Activated CD8-positive, alpha-beta memory T cell treated with anti-CD3 and anti-CD28 coated beads, Interleukin-2, amount 50 U/mL, for 24 hours (primary cell): ENCODE measurements around the gene NLRP10.

Experiments
- DNase-seq: peaks from one replicate; pipeline ENCODE4 v3.0.0-alpha.2; 2020; ENCODE audit errors: extremely low read depth

NLRP10 gene

DNA sequence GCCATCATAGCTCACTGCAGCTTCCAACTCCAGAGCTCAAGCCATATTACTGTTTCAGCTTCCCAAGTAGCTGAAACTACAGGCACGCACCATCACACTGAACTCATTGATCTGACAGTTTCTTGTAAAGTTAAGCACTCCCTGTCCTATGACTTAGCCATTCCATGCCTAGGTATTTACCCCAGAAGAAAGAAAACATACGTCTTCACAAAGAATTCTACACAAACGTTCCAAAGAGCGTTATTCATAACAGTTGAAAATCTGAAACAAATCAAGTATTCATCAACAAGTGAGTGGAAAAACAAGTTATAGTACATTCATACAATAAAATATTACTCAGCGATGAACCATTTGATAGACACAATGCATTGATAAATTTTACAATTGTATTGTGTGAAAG lies 7.8 kb upstream of the NLRP10 start:
- no peak for DNase-seq

DNA sequence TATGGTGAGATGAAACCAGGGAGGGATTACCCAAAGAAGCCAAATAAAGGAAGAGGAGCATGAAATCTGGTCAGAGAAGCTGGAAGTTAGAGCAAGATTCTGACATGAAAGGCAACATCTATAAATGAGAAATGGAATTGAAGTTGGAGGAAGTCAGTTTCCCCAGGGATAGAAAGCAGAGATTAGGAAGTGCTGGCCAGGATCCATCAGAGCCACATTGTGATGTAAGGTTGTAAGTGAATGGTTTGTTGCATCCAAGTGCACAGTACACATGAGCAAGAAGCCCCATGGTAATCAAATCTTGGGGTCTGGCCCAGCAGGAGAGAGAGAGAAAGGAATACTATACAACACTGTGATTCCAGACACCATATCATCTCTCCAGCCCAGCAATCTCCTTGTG lies 6.6 kb upstream of the NLRP10 start:
- no peak for DNase-seq

- DNase-seq = no peak
Observed at GRCh38 chr11:7969756-7970646, 4.8 kb upstream of the NLRP10 start.

DNA sequence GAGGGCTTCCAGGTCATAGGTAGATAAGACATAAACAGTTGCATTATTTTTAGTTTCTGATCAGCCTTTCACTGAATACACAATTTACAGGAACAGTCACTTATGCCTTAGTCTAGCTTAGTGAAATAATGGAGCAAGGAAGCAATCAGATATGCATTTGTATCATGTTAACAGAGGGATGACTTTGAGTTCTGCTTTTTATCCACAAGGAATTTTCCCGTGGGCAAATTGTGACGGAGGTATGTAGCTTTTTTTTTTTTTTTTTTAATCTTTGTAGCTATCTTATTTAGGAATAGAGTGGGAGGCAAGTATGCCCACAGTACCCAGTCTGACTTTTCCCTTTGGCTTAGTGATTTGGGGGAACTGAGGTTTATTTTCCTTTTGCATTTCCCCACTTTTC lies 3.4 kb upstream of the NLRP10 start:
- no peak for DNase-seq

GRCh38 chr11:7967826-7968225 lies 2.6 kb upstream of the NLRP10 start:
- no peak for DNase-seq

DNA sequence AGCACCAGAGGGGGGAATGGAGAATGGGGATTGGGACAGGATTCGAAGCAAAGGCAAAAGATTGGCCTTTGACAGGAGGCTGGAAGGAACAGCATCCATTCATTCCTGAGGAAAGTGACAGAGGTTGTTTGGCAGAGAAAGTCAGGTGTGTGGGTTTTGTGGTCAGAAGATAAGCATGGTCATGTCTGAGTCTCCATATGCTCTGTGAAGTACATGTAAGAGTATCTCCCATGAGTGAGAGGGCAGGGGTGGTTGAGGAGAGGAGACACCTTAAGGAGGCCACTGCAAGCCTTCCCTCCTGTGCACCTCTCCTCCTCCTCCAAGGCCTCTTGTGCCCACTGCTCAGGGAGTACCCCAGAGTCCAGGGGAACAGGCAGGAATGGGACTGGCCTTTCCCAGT lies 1.9 kb upstream of the NLRP10 start:
- no peak for DNase-seq

DNA sequence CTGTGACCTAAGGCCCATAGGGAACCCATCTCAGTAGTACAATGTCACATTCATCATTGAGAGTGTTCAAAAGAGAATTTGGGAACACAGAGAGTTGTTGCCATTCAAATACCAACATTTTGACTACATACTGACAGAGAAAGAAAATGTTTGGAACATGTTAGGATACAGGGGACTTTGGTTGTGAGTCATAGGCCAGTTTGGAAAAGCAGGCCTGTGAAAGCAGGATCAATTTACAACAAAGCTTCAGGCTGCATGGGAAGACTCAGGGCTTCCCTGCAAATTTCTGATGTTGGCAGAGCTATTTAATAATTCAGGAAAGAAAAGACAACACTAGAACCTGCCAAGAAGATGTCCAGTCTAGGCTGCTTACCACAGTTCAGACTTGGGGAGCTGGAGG lies 374 bp downstream of the NLRP10 start:
- DNase-seq = no peak

DNA sequence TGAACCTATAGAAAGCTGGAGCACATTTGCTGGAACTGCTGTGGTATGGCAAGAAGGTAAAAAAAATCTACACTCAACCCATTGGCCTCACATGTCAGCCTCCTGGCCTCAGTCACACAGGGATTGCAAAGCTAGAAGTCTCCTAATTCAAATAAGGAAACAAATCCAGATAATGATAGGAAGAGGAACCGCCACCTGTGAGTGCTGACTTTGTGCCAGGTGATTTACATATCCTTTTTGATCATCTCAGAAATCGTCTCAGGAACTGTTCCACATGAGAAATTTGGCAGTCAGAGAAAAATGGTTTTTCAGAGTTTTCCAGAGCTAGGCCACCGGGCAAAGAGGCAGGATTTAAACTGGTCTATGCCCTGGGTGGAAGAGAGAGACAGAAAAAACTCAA lies 986 bp downstream of the NLRP10 start:
- DNase-seq = no peak

GRCh38 chr11:7955191-7955590 lies 10.1 kb downstream of the NLRP10 start:
- no peak for DNase-seq

DNA sequence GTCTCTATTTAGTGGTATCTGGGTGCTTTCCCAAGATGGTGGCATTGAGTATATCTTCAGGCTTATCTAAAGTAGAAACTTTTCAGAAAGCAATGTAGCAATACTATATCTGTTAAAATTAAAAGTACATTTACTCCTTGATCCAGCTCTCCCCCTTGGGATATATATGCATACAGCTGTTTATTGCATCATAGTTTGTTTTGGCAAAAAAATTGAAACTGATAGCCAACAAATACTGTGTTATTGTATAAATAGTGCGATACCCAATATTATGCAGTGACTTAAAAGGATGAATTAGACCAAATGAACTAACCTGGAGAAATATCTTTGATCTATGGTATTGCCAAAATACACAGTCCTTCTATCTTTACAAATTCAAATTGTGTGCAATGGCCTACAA lies 15.3 kb downstream of the NLRP10 start:
- DNase-seq = no peak

- no peak for DNase-seq
Observed at GRCh38 chr11:7944123-7944522, 21.1 kb downstream of the NLRP10 start.

GRCh38 chr11:7941608-7942007 lies 23.6 kb downstream of the NLRP10 start, which contains the start of gene OR10A3:
Gene OR10A3, minus strand, starts transcription at chr11:7941708. Its CDS starts 2,188 bp downstream, at chr11:7939520.
- no peak for DNase-seq

- no peak for DNase-seq
Observed at GRCh38 chr11:7941146-7941545, 24.1 kb downstream of the NLRP10 start.

GRCh38 chr11:7936615-7937014 lies 28.6 kb downstream of the NLRP10 start:
- no peak for DNase-seq

- DNase-seq = no peak
Observed at GRCh38 chr11:7931168-7931567, 34.1 kb downstream of the NLRP10 start, which contains the start of gene OR10A6. Gene OR10A6, minus strand, starts transcription at chr11:7931268. Its CDS starts 2,606 bp downstream, at chr11:7928662.

GRCh38 chr11:7927635-7928034 lies 37.6 kb downstream of the NLRP10 start:
- no peak for DNase-seq

GRCh38 chr11:7924536-7924935 lies 40.7 kb downstream of the NLRP10 start:
- DNase-seq = no peak

DNA sequence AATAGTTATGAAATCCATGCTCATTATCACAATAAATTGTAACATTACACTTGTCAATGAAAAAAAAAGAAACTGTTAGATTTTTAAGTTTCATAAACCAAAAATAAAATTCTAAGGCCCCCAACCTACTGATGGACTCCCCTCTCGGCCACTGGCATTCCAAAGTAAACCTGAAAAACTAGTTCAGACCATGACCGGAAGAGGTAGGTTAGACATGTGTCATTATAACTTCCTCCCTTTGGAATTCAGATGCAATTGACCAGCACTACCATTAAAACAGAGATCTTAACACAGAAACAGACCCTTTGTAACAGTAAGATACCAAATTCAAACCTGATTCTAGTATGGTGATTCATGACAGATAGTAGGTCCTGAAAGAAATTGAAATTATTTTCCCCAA lies 47.1 kb downstream of the NLRP10 start:
- DNase-seq = no peak
